Testis (tissue), 3 donors: ENCODE data around the gene ITIH4. TPM values are rescaled to one million over a fixed set of nuclear protein-coding genes. Genes with fewer than 3 reads are reported as not detected.

Source experiments
- DNase-seq: peaks from one replicate; pipeline ENCODE4 v3.0.0-alpha.2; 2019
- H3K27ac ChIP-seq, 2 donors: fragments of 200-600 bp; sonication (generic); one replicate each; pipeline ENCODE4 v1.5.1; 2019
- H3K27me3 ChIP-seq: fragments of 200-600 bp; sonication (generic); one replicate; pipeline ENCODE4 v1.5.1; 2019
- H3K36me3 ChIP-seq: fragments of 200-600 bp; sonication (generic); one replicate; pipeline ENCODE4 v1.5.1; 2017; ENCODE audit warnings: low read depth; ENCODE audit errors: missing control alignments
- H3K4me1 ChIP-seq: fragments of 200-600 bp; sonication (generic); one replicate; pipeline ENCODE4 v1.5.1; 2019
- H3K4me3 ChIP-seq, 2 donors: fragments of 200-600 bp; sonication (generic); one replicate each; pipeline ENCODE4 v1.5.1; 2017 to 2019
- H3K9me3 ChIP-seq: fragments of 200-600 bp; sonication (generic); one replicate; pipeline ENCODE4 v1.5.1; 2017
- POLR2A ChIP-seq: fragments of 450-650 bp; IDR thresholded peaks from one replicate; pipeline ENCODE4 v1.6.1; 2017; ENCODE audit warnings: antibody characterized with exemption, mild to moderate bottlenecking, moderate library complexity
- WGBS, 2 donors: methylation state at CpG; one replicate each; pipeline ENCODE4 v1.1.5; 2018; 5-methylcytosine and 5-hydroxymethylcytosine counted together
- intact Hi-C: fragments of 100-400 bp; cut with DNase I; formaldehyde crosslinking; loops from one replicate; pipeline ENCODE4 v1.15.1; 2023; ENCODE audit warnings: low total_unique reads
- polyA plus RNA-seq: library from polyadenylated mRNA; stranded (reverse); fragments of 350-450 nt; fragmentation: Illumina TruSeq; extraction: RNeasy Lipid Tissue Mini Kit (QIAGEN cat#74804); gene quantifications from one replicate; pipeline ENCODE4 v1.2.3, GENCODE V29; 2014; ENCODE audit warnings: low read depth, low replicate concordance; ENCODE audit not compliant: insufficient read depth
- total RNA-seq, 2 donors: library from RNA; depleted of rRNA; stranded (reverse); fragments of >200 nt; gene quantifications; one replicate each; pipeline ENCODE4 v1.2.3, GENCODE V29; 2016
- TF ChIP-seq, protein P1 (sequence below), 3 experiments: fragments of 450-650 bp in 2 of 3; fragments of 200-600 bp in 1 of 3; sonication (generic) in 1 of 3; IDR thresholded peaks; one replicate each; pipeline ENCODE4 v1.5.1; 2016 to 2019; ENCODE audit warnings: antibody characterized with exemption in 3 of 3, mild to moderate bottlenecking in 2 of 3, moderate library complexity in 1 of 3

Gene ITIH4
- total and polyA plus RNA-seq, 3 donors from 2014 or later, result 16.8 to 30.2 (median 19.9) TPM

GRCh38 chr3:52792413-52792812 is 38.1 kb downstream of the ITIH4 start:
- TF ChIP-seq, protein P1, sequence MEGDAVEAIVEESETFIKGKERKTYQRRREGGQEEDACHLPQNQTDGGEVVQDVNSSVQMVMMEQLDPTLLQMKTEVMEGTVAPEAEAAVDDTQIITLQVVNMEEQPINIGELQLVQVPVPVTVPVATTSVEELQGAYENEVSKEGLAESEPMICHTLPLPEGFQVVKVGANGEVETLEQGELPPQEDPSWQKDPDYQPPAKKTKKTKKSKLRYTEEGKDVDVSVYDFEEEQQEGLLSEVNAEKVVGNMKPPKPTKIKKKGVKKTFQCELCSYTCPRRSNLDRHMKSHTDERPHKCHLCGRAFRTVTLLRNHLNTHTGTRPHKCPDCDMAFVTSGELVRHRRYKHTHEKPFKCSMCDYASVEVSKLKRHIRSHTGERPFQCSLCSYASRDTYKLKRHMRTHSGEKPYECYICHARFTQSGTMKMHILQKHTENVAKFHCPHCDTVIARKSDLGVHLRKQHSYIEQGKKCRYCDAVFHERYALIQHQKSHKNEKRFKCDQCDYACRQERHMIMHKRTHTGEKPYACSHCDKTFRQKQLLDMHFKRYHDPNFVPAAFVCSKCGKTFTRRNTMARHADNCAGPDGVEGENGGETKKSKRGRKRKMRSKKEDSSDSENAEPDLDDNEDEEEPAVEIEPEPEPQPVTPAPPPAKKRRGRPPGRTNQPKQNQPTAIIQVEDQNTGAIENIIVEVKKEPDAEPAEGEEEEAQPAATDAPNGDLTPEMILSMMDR (IDR thresholded peaks at IDR 0.05), result no peak
- TF ChIP-seq POLR2A, result no peak
- no peak for DNase-seq
- Histone ChIP-seq H3K4me1 (no peaks in the 10 kb centered on the region), H3K4me3 (no peak overlapping the region), H3K9me3 (no peaks in the 10 kb centered on the region), H3K27me3 (no peaks in the 10 kb centered on the region), H3K36me3 (no peaks in the 10 kb centered on the region), H3K27ac (no peak overlapping the region)
- WGBS, 2 donors, result 95% methylated on average over 5 to 7 of the region's 7 CpGs
- intact Hi-C loops, result no loop called here

DNA sequence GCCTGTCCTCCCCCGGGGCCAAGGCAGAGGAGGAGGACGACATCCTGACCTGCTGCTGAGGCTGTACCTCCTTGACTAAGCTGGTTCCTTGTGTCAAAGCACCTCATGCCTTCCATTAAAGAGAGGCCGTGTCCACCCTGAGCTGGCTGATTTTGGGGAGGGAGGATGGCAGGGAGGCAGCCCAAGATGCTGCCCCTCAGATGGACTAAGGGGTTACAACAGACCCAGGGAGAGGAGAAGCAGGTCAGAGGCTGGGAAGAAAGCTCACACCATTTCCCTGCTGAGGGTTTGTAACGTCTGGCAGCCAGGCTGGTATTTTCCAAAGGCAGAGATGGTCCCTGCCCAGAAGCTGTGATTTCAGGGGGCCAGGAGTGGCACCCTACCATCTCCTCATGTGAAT is 38.5 kb downstream of the ITIH4 start:
- Histone ChIP-seq H3K9me3 (no peaks in the 10 kb centered on the region), H3K27me3 (no peaks in the 10 kb centered on the region), H3K4me1 (no peaks in the 10 kb centered on the region), H3K4me3 (no peak overlapping the region), H3K27ac (no peak overlapping the region), H3K36me3 (no peaks in the 10 kb centered on the region)
- intact Hi-C loops, result no loop called here
- TF ChIP-seq, protein P1 (IDR thresholded peaks at IDR 0.05), result no peak
- no peak for DNase-seq
- 67 to 77% methylated on average over 1 to 4 of the region's 4 CpGs for WGBS, 2 donors

DNA sequence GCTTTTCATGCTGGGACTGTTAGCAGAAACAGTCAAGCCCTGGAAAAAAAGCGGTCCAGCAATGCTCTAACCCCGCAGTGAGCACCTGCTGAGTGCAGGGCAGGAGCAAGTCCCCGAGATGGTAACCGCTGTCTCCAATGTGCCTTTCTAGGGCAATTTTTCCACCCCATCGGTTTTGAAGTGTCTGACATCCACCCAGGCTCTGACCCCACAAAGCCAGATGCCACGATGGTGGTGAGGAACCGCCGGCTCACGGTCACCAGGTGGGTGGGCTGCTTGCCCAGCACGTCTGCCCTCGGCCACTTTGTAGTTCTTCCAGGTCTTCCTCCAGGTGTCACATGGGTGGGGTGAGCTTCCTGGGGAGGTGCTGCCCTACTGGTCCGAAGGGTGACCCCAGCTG is 39.1 kb downstream of the ITIH4 start:
- Histone ChIP-seq H3K36me3 (no peaks in the 10 kb centered on the region), H3K27me3 (no peaks in the 10 kb centered on the region), H3K4me3 (no peak overlapping the region), H3K9me3 (no peaks in the 10 kb centered on the region), H3K4me1 (no peaks in the 10 kb centered on the region), H3K27ac (no peak overlapping the region)
- DNase-seq, result no peak
- TF ChIP-seq, protein P1 (IDR thresholded peaks at IDR 0.05), result no peak
- no peak for TF ChIP-seq POLR2A
- WGBS, 2 donors, result 82 to 89% methylated on average over 6 to 12 of the region's 12 CpGs
- intact Hi-C loops, result no loop called here

- intact Hi-C loops, result no loop called here
- Histone ChIP-seq H3K9me3 (no peaks in the 10 kb centered on the region), H3K27me3 (no peaks in the 10 kb centered on the region), H3K4me3 (no peak overlapping the region), H3K4me1 (no peaks in the 10 kb centered on the region), H3K36me3 (no peaks in the 10 kb centered on the region), H3K27ac (no peak overlapping the region)
- no peak for TF ChIP-seq POLR2A
- TF ChIP-seq, protein P1 (IDR thresholded peaks at IDR 0.05), result no peak
- 92 to 93% methylated on average over 13 of the region's 13 CpGs for WGBS, 2 donors
- DNase-seq, result no peak
Observed at GRCh38 chr3:52790741-52791140, 39.7 kb downstream of the ITIH4 start.

GRCh38 chr3:52790337-52790736 is 40.1 kb downstream of the ITIH4 start:
- H3K4me1 ChIP-seq, result no peaks in the 10 kb centered on the region
- no peak overlapping the region for H3K27ac ChIP-seq
- no peak for DNase-seq
- intact Hi-C loops, result no loop called here
- no peak for TF ChIP-seq POLR2A
- TF ChIP-seq, protein P1 (IDR thresholded peaks at IDR 0.05), result no peak
- 87 to 94% methylated on average over 7 of the region's 7 CpGs for WGBS, 2 donors
- no peaks in the 10 kb centered on the region for H3K9me3 ChIP-seq
- no peaks in the 10 kb centered on the region for H3K36me3 ChIP-seq
- no peak overlapping the region for H3K4me3 ChIP-seq
- no peaks in the 10 kb centered on the region for H3K27me3 ChIP-seq
